VCaP (cell line): ENCODE data around the gene KATNIP.
A peak's percentile ranks its signal among the peaks of the same experiment; 100 is the strongest.

Experiments
- H3K27ac ChIP-seq: fragments of 450-650 bp; 2 replicates; pipeline ENCODE4 v1.5.1; 2017
- TF ChIP-seq, protein P1 (sequence below): fragments of 450-650 bp; conservative IDR thresholded peaks from 2 replicates; pipeline ENCODE4 v1.5.1; 2017; ENCODE audit warnings: mild to moderate bottlenecking, moderate library complexity

KATNIP gene

DNA sequence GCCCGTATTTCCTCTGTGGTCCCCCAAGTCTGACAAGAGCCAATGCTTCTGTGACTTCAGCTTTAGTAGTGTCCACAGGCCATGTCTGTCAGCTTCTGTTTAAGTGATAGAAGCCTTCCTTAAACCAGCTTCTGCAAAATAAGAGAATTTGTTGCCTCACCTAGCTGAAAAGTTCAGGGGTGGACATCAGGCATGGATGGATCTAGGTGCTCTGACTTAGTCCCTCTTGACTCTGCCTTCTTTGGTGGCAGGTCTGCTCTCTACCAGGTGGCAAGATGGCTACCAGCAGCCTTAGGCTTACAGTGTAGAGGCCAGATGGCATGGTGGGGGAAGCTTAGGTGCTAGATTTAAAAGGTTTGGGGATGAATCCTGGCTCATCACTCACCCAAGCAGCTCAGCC, 33.7 kb downstream of the KATNIP start:
- TF ChIP-seq, protein P1, sequence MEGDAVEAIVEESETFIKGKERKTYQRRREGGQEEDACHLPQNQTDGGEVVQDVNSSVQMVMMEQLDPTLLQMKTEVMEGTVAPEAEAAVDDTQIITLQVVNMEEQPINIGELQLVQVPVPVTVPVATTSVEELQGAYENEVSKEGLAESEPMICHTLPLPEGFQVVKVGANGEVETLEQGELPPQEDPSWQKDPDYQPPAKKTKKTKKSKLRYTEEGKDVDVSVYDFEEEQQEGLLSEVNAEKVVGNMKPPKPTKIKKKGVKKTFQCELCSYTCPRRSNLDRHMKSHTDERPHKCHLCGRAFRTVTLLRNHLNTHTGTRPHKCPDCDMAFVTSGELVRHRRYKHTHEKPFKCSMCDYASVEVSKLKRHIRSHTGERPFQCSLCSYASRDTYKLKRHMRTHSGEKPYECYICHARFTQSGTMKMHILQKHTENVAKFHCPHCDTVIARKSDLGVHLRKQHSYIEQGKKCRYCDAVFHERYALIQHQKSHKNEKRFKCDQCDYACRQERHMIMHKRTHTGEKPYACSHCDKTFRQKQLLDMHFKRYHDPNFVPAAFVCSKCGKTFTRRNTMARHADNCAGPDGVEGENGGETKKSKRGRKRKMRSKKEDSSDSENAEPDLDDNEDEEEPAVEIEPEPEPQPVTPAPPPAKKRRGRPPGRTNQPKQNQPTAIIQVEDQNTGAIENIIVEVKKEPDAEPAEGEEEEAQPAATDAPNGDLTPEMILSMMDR: no peak

GRCh38 chr16:27585200-27585599, 35.3 kb downstream of the KATNIP start:
- TF ChIP-seq, protein P1: no peak
- H3K27ac ChIP-seq: no peak overlapping the region

More for the DNA sequence above, 33.7 kb downstream of the KATNIP start:
- H3K27ac ChIP-seq: peak overlapping the region; percentile 67

DNA sequence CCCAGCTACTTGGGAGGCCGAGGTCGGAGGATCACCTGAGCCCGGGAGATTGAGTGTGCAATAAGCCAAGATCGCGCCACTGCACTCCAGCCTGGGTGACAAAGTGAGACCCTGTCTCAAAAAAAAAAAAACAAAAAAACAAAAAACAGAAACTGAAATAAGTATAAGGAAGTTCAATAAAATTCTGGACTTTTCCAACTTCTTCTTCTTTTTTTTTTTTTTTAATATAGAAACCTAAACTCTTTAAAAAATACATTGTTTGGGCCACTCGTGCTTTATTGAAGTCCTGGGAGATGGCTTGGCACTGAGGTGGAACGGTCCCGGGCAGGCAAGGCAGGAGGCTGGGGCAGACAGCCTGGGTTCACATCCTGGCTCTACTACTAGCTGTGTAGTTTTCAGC, 36.8 kb downstream of the KATNIP start:
- TF ChIP-seq, protein P1: no peak
- H3K27ac ChIP-seq: no peak overlapping the region

DNA sequence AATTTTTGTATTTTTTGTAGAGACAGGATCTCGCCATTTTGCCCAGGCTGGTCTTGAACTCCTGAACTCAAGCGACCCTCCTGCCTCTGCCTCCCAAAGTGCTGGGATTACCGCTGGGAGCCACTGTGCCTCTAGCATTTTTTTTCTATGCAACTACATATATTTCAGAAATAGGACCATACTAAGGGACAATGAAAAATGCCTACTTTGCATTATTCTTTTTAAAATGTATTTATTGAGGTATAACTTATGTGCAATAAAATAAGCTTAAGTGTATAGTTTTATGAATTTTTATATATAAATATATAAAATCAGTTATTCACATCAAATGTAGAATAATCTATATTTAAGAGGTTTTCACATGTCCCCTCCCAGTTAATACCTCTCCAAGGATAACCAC, 38.1 kb downstream of the KATNIP start:
- TF ChIP-seq, protein P1: no peak
- no peak overlapping the region for H3K27ac ChIP-seq

DNA sequence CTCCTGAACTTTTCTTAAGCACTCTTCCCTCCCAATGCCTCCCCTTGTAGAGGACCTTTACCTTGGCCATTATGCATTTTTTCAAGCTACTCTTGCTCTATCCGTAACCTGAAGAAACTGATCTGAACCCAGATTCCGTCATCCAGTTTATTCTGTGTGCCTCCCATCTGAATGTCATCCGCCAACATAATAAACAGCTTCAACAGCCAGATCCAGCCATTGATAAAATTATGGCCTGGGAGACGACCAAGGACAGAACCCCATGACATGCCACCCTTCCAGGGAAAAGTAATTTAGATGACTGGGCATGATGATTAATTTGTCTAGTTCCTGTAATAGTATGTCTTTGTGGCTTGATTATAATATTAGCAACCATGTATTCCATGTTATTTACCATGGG, 41.9 kb downstream of the KATNIP start:
- TF ChIP-seq, protein P1: no peak
- H3K27ac ChIP-seq: no peak overlapping the region

- peak overlapping the region; percentile 57 for H3K27ac ChIP-seq
- TF ChIP-seq, protein P1: no peak
Observed at GRCh38 chr16:27595475-27595874, 45.5 kb downstream of the KATNIP start.

GRCh38 chr16:27595993-27596392, 46.0 kb downstream of the KATNIP start:
- peak overlapping the region; percentile 57 for H3K27ac ChIP-seq
- TF ChIP-seq, protein P1: no peak
